ENCODE measurements around the gene APBB2. TPM values are rescaled to one million over a fixed set of nuclear protein-coding genes. Genes with fewer than 3 reads are reported as not detected.
A peak's percentile ranks its signal among the peaks of the same experiment; 100 is the strongest.

Gene APBB2
- polyA plus RNA-seq, 3 donors: 0.15 to 0.33 TPM; not detected in 1

DNA sequence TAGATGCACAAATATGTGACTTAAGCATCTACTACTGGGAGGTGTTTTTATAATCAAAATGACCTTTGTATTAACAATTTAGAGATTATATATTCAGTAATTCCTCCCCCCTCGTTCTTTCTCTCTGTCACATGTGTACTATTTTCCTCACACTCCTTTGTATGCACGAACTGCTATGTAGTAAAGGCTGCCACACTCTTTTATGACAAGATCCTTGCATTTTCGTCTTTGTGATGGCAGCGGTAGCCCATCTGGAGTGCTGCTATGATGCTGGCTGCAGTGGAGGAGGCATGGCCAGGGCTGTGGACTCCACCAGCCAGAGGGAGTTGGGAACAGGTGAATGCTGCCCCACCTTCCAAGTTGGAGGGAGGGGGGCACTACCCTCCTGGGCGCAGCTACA, 248.3 kb downstream of the APBB2 start:
- WGBS (ENCODE audit: insufficient coverage): 93% methylated on average over 5 of the region's 5 CpGs
- no peak overlapping the region for H3K27ac Mint-ChIP-seq

DNA sequence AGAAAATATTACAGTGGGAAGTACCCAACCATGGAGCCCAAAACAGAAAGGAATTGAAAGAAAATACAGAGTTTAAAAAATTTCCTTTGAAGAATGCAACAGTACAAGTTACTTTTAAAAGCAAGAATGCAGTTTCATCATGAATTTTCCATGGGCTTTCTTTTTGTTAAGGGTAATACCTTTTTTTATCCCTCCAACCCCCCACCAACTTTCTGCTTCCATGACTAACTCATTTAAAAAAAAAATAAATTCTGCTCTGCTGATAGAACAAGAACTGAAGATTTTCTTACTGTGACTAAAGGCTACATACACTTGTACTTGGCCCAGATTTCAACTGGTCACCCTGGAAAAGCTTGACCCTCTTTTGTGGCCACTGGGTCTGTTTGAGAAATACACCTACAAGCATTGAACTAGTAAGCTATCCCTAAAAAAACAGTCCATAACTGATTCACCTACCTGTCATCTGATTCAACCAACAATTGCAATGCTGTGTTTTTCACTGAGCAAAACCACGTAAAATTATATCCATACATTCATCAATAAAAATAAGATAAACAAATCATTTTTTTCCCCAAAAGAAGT, 250.4 kb downstream of the APBB2 start:
- H3K4me3 Mint-ChIP-seq: no peak overlapping the region
- H3K36me3 ChIP-seq (replicated peaks in 1 of 2; ENCODE audit: control insufficient read depth in 1 of 2, insufficient read depth in 2 of 2, low read length in 2 of 2): no peaks in the 10 kb centered on the region
- H3K9me3 Mint-ChIP-seq: peaks cover 0 to 18% (median 7%) of the 10 kb centered on the region in 7 donors
- H3K9me3 ChIP-seq (replicated peaks in 1 of 2; ENCODE audit: control insufficient read depth in 1 of 2, insufficient read depth in 1 of 2, low read length in 2 of 2): peaks cover 8 to 11% of the 10 kb centered on the region in 2 donors
- intact Hi-C loops (cut with micrococcal nuclease): no loop called here
- peaks cover 0 to 3% (median 0%) of the 10 kb centered on the region in 3 donors for H3K27me3 Mint-ChIP-seq (ENCODE audit: low read depth in 3 of 3)
- no peaks in the 10 kb centered on the region for H4K20me1 ChIP-seq (ENCODE audit: insufficient read depth, low read length)
- H3K4me3 ChIP-seq (replicated peaks in 1 of 3; ENCODE audit: low read depth in 2 of 3, low read length in 3 of 3): no peak overlapping the region
- H3K4me2 ChIP-seq (replicated peaks; ENCODE audit: extremely low read depth, low read length, poor library complexity, severe bottlenecking): no peak overlapping the region
- peaks cover 27 to 29% of the 10 kb centered on the region in 2 donors for H3K4me1 ChIP-seq (ENCODE audit: control insufficient read depth in 1 of 2, insufficient read depth in 2 of 2, low read length in 2 of 2)
- H3K27ac Mint-ChIP-seq: peak overlapping the region in 1 of 7 donors; percentile 15
- no peaks in the 10 kb centered on the region for H3K36me3 Mint-ChIP-seq
- H2AFZ ChIP-seq (ENCODE audit: insufficient read depth, low read depth, low read length, poor library complexity, severe bottlenecking): no peak overlapping the region
- no peak for DNase-seq
- TF ChIP-seq, protein P1, sequence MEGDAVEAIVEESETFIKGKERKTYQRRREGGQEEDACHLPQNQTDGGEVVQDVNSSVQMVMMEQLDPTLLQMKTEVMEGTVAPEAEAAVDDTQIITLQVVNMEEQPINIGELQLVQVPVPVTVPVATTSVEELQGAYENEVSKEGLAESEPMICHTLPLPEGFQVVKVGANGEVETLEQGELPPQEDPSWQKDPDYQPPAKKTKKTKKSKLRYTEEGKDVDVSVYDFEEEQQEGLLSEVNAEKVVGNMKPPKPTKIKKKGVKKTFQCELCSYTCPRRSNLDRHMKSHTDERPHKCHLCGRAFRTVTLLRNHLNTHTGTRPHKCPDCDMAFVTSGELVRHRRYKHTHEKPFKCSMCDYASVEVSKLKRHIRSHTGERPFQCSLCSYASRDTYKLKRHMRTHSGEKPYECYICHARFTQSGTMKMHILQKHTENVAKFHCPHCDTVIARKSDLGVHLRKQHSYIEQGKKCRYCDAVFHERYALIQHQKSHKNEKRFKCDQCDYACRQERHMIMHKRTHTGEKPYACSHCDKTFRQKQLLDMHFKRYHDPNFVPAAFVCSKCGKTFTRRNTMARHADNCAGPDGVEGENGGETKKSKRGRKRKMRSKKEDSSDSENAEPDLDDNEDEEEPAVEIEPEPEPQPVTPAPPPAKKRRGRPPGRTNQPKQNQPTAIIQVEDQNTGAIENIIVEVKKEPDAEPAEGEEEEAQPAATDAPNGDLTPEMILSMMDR (IDR thresholded peaks at IDR 0.05): no peak
- 100% methylated on average over 1 of the region's 1 CpG for WGBS (ENCODE audit: insufficient coverage)
- H3K9ac ChIP-seq (ENCODE audit: insufficient read depth, low read length, poor library complexity, severe bottlenecking): no peak overlapping the region
- H3K79me2 ChIP-seq (ENCODE audit: insufficient read depth, low read length): no peaks in the 10 kb centered on the region
- peaks cover 35% of the 10 kb centered on the region for H3K4me1 Mint-ChIP-seq
- H3K27ac ChIP-seq (ENCODE audit: low read depth in 1 of 2, low read length in 2 of 2): no peak overlapping the region
- H3K27me3 ChIP-seq (ENCODE audit: control insufficient read depth in 2 of 2, insufficient read depth in 2 of 2, low read length in 2 of 2): no peaks in the 10 kb centered on the region

More for the DNA sequence above, 248.3 kb downstream of the APBB2 start:
- Histone ChIP-seq H3K4me2 (replicated peaks; ENCODE audit: extremely low read depth, low read length, poor library complexity, severe bottlenecking) (no peak overlapping the region), H3K4me1 (ENCODE audit: control insufficient read depth in 1 of 2, insufficient read depth in 2 of 2, low read length in 2 of 2) (peaks cover 27 to 29% of the 10 kb centered on the region in 2 donors), H3K27ac (ENCODE audit: low read depth in 1 of 2, low read length in 2 of 2) (no peak overlapping the region), H3K79me2 (ENCODE audit: insufficient read depth, low read length) (no peaks in the 10 kb centered on the region), H3K4me3 (replicated peaks in 1 of 3; ENCODE audit: low read depth in 2 of 3, low read length in 3 of 3) (no peak overlapping the region), H3K27me3 (ENCODE audit: control insufficient read depth in 2 of 2, insufficient read depth in 2 of 2, low read length in 2 of 2) (no peaks in the 10 kb centered on the region), H3K9me3 (replicated peaks in 1 of 2; ENCODE audit: control insufficient read depth in 1 of 2, insufficient read depth in 1 of 2, low read length in 2 of 2) (peaks cover 8 to 11% of the 10 kb centered on the region in 2 donors), H2AFZ (ENCODE audit: insufficient read depth, low read depth, low read length, poor library complexity, severe bottlenecking) (no peak overlapping the region), H4K20me1 (ENCODE audit: insufficient read depth, low read length) (no peaks in the 10 kb centered on the region), H3K36me3 (replicated peaks in 1 of 2; ENCODE audit: control insufficient read depth in 1 of 2, insufficient read depth in 2 of 2, low read length in 2 of 2) (no peaks in the 10 kb centered on the region), H3K9ac (ENCODE audit: insufficient read depth, low read length, poor library complexity, severe bottlenecking) (no peak overlapping the region)
- Mint-ChIP-seq H3K4me3 (no peak overlapping the region), H3K27me3 (ENCODE audit: low read depth in 3 of 3) (peaks cover 0 to 5% (median 0%) of the 10 kb centered on the region in 3 donors), H3K9me3 (peaks cover 0 to 16% (median 7%) of the 10 kb centered on the region in 7 donors), H3K36me3 (no peaks in the 10 kb centered on the region), H3K4me1 (peaks cover 36% of the 10 kb centered on the region)
- DNase-seq: no peak
- TF ChIP-seq, protein P1 (IDR thresholded peaks at IDR 0.05): no peak
- intact Hi-C loops (cut with micrococcal nuclease): no loop called here
